ENCODE data around the gene THSD7B.

The THSD7B gene

DNA sequence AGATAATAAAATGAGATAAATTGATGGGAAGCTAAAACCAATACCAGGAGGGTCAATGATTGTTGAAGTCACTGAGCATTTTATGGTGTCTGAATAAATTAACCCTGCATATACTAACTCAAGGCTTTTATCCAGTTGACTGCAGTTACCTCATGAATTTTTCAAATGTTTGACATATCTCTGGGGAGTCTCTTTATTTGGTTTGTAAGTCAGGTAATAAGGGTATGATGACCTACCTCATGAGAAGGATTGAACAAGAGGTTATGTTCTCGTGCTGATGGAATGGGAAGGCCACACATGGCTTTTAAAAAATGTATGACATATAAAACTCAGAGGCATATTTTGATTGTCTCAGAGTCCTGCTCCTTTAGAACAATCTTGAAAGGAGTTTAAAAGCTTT lies 237.6 kb downstream of the THSD7B start:
- no peak for TF ChIP-seq CTCF (IDR thresholded peaks at IDR 0.05; ENCODE audit: control extremely low read depth, extremely low read depth, low read depth, missing control alignments)
- ChIA-PET POLR2A (no interaction called here), CTCF (no interaction called here)
- DNase-seq (ENCODE audit: extremely low spot score): no peak

DNA sequence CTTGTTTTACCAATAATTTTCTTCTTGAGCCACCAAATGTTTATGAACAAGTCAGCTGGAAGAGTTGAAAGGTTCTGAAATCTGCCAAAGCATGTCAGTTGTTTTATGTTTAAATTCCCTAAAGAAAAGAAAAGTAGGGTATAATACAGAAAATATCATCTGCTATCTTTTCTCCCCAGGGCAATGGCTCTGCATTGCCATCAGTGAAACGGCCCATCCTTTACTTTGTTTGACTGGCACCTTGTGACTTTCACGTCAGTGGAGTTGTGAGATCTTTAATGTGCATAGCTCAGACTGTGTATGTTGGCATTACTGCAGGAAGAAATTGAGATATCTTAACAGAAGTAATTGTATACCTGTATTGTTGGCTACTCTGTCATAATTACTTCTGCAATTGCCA lies 239.9 kb downstream of the THSD7B start:
- DNase-seq (ENCODE audit: extremely low spot score): no peak
- CTCF ChIA-PET: no interaction called here
- POLR2A ChIA-PET: no interaction called here
- TF ChIP-seq CTCF (IDR thresholded peaks at IDR 0.05; ENCODE audit: control extremely low read depth, extremely low read depth, low read depth, missing control alignments): no peak

DNA sequence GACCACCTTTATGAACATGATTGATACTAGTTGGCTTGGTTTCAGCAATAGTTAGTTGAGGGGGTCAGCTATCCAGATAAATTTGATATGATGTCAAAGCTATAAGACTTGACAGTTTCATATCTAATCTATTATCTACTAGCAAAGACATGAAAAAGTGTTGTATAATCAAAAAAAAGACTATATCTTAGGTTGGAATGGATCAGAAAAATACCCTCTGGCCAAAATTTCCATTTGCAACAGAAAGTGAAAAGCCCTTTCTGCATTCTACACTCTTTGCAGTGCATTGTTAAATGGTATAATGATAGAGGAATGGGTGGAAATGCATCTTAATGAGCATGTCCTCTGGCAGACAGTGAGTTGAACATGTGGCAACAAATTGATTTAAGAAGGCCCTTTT lies 242.6 kb downstream of the THSD7B start:
- POLR2A ChIA-PET: no interaction called here
- CTCF ChIA-PET: no interaction called here
- DNase-seq (ENCODE audit: extremely low spot score): no peak
- TF ChIP-seq CTCF (IDR thresholded peaks at IDR 0.05; ENCODE audit: control extremely low read depth, extremely low read depth, low read depth, missing control alignments): no peak

GRCh38 chr2:137009953-137010352 lies 244.6 kb downstream of the THSD7B start:
- no peak for DNase-seq (ENCODE audit: extremely low spot score)
- ChIA-PET POLR2A (no interaction called here), CTCF (no interaction called here)
- no peak for TF ChIP-seq CTCF (IDR thresholded peaks at IDR 0.05; ENCODE audit: control extremely low read depth, extremely low read depth, low read depth, missing control alignments)

DNA sequence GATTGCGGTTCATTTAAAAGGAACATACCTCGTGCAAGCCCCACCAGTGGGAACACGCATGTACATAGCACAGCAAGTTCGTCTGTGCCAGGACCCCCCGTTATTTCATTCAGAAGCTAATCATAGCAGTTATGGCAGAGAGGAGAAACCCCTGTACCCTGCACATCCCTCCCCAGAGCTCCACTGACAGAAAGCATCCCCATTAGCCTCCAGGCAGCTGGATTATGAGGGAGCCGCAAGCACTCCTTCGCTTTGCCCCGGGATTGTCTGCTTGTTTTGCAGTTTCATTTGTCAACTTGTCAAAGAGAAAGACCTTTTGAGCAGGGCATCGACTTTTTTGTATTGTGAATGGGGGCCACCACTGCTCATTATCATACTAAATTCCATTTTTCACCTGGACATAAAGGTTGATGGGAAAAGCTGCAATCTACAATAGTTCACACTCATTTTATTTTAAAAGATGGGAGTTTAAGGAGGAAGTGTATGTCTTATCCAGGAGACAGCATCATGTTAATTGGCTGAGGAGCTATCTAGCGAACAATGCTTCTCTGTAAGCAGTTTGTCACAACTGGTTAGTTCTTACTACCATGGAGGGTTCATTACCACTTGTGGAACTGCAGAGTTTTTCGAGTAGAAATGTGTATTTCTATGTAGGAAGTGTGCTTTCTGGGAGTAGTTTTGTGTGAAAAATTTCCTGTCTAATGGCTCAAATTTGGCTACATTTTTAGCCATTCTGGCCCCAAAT lies 255.3 kb downstream of the THSD7B start:
- ChIA-PET POLR2A (no interaction called here), CTCF (interaction anchor here (1.2 to 1.5 kb wide), 3 partner anchors 9 to 148 kb away, joined by 3 to 4 read pairs (median 3); no protein-coding TSS in a partner anchor)
- TF ChIP-seq CTCF (IDR thresholded peaks at IDR 0.05; ENCODE audit: control extremely low read depth, extremely low read depth, low read depth, missing control alignments): no peak
- no peak for DNase-seq (ENCODE audit: extremely low spot score)

DNA sequence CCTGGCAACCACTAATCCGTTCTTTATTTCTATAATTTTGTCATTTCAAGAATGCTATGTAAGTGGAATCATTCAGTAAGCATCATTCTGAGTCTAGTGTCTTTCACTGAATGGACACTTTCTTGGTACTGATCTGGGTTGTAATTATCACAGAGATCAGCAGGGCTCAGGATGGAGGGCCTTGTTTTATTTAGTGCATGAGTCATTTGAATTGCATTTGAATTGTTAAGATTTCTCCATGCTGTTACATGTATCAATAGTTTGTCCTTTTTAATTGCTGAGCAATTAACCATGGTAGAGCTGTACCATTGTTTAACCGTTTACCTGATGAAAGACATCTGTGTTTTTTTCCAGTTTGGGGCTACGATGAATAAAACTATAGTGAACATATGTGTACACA lies 256.4 kb downstream of the THSD7B start:
- POLR2A ChIA-PET: no interaction called here
- CTCF ChIA-PET: no interaction called here
- no peak for DNase-seq (ENCODE audit: extremely low spot score)
- no peak for TF ChIP-seq CTCF (IDR thresholded peaks at IDR 0.05; ENCODE audit: control extremely low read depth, extremely low read depth, low read depth, missing control alignments)

Data from GM10248 (cell line).